ENCODE results near the gene TSPYL6. TPM values are rescaled to one million over a fixed set of nuclear protein-coding genes. Genes with fewer than 3 reads are reported as not detected.

Gene TSPYL6
- total RNA-seq, 1 donor from 2014 or later: not detected

- intact Hi-C loops (cut with micrococcal nuclease): no loop called here
Observed at GRCh38 chr2:54258166-54258565, 2.1 kb upstream of the TSPYL6 start.

- intact Hi-C loops (cut with micrococcal nuclease): no loop called here
Observed at GRCh38 chr2:54255230-54256090, 569 bp downstream of the TSPYL6 start.

- intact Hi-C loops (cut with micrococcal nuclease): no loop called here
Observed at GRCh38 chr2:54254180-54254579, 1.8 kb downstream of the TSPYL6 start.

GRCh38 chr2:54249629-54250028, 6.4 kb downstream of the TSPYL6 start:
- intact Hi-C loops (cut with micrococcal nuclease): no loop called here

GRCh38 chr2:54247115-54247514, 8.9 kb downstream of the TSPYL6 start:
- intact Hi-C loops (cut with micrococcal nuclease): no loop called here

GRCh38 chr2:54240515-54241469, 15.2 kb downstream of the TSPYL6 start:
- intact Hi-C loops (cut with micrococcal nuclease): no loop called here

GRCh38 chr2:54239427-54239826, 16.6 kb downstream of the TSPYL6 start:
- intact Hi-C loops (cut with micrococcal nuclease): no loop called here

GRCh38 chr2:54237428-54237827, 18.6 kb downstream of the TSPYL6 start:
- intact Hi-C loops (cut with micrococcal nuclease): no loop called here

- intact Hi-C loops (cut with micrococcal nuclease): no loop called here
Observed at GRCh38 chr2:54233832-54234649, 22.0 kb downstream of the TSPYL6 start.

- intact Hi-C loops (cut with micrococcal nuclease): no loop called here
Observed at GRCh38 chr2:54228945-54229344, 27.1 kb downstream of the TSPYL6 start.

GRCh38 chr2:54227798-54228197, 28.2 kb downstream of the TSPYL6 start:
- intact Hi-C loops (cut with micrococcal nuclease): no loop called here

GRCh38 chr2:54226260-54226659, 29.8 kb downstream of the TSPYL6 start:
- intact Hi-C loops (cut with micrococcal nuclease): no loop called here

- intact Hi-C loops (cut with micrococcal nuclease): no loop called here
Observed at GRCh38 chr2:54224997-54225396, 31.0 kb downstream of the TSPYL6 start.

GRCh38 chr2:54213082-54213481, 42.9 kb downstream of the TSPYL6 start:
- intact Hi-C loops (cut with micrococcal nuclease): no loop called here

- intact Hi-C loops (cut with micrococcal nuclease): no loop called here
Observed at GRCh38 chr2:54212456-54212855, 43.6 kb downstream of the TSPYL6 start.

GRCh38 chr2:54209379-54209778, 46.6 kb downstream of the TSPYL6 start:
- intact Hi-C loops (cut with micrococcal nuclease): no loop called here

GRCh38 chr2:54208364-54209240, 47.4 kb downstream of the TSPYL6 start:
- intact Hi-C loops (cut with micrococcal nuclease): no loop called here

GRCh38 chr2:54207666-54208195, 48.3 kb downstream of the TSPYL6 start:
- intact Hi-C loops (cut with micrococcal nuclease): no loop called here

GRCh38 chr2:54206596-54206995, 49.4 kb downstream of the TSPYL6 start:
- intact Hi-C loops (cut with micrococcal nuclease): loop anchor here (1.0 kb wide), 1 partner anchor 297 kb away; no protein-coding TSS in a partner anchor

- intact Hi-C loops (cut with micrococcal nuclease): no loop called here
Observed at GRCh38 chr2:54204476-54204875, 51.6 kb downstream of the TSPYL6 start.

Data from T-helper 2 cell treated with Interferon-gamma antibody and Interleukin-4, amounts not matched to agents 100 ng/mL and 5 ng/mL, for 36 hours (primary cell).